ENCODE data around the gene STRAP.
"Not testable (repeated sequence)": the region's sequence is repeated elsewhere in the genome, so short reads cannot be mapped to it uniquely, and the experiment has no call there.

STRAP gene

GRCh38 chr12:15942475-15942874, 60.3 kb downstream of the STRAP start:
- H3K36me3 Mint-ChIP-seq (ENCODE audit: low read depth), result peaks cover 84% of the 10 kb centered on the region
- peaks cover 81% of the 10 kb centered on the region for H3K9me3 Mint-ChIP-seq
- no peak overlapping the region for H3K27ac Mint-ChIP-seq
- no peak for DNase-seq
- no peak for TF ChIP-seq CTCF (IDR thresholded peaks at IDR 0.05)
- H3K27me3 Mint-ChIP-seq (ENCODE audit: low read depth, poor library complexity), result no peaks in the 10 kb centered on the region
- H3K4me1 Mint-ChIP-seq, result no peaks in the 10 kb centered on the region
- no peak overlapping the region for H3K4me3 Mint-ChIP-seq

GRCh38 chr12:15943519-15943918, 61.3 kb downstream of the STRAP start:
- H3K27me3 Mint-ChIP-seq (ENCODE audit: low read depth, poor library complexity); H3K4me3 Mint-ChIP-seq; H3K4me1 Mint-ChIP-seq; DNase-seq; H3K27ac Mint-ChIP-seq: not testable (repeated sequence)
- Mint-ChIP-seq H3K9me3 (peaks cover 86% of the 10 kb centered on the region), H3K36me3 (ENCODE audit: low read depth) (peaks cover 88% of the 10 kb centered on the region)

DNA sequence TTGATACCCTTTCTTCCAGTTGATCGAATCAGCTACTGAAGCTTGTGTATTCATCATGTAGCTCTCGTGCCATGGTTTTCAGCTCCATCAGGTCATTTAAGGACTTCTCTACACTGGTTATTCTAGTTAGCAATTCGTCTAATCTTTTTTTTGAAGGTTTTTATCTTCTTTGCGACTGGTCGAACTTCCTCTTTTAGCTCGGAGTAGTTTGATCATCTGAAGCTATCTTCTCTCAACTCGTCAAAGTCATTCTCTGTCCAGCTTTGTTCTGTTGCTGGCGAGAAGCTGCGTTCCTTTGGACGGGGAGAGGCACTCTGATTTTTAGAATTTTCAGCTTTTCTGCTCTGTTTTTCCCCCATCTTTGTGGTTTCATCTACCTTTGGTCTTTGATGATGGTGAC, 66.3 kb downstream of the STRAP start:
- not testable (repeated sequence) for H3K4me1 Mint-ChIP-seq; H3K4me3 Mint-ChIP-seq; H3K27ac Mint-ChIP-seq; H3K27me3 Mint-ChIP-seq (ENCODE audit: low read depth, poor library complexity); DNase-seq
- H3K36me3 Mint-ChIP-seq (ENCODE audit: low read depth), result peaks cover 65% of the 10 kb centered on the region
- peaks cover 70% of the 10 kb centered on the region for H3K9me3 Mint-ChIP-seq

Data from nephron progenitor cell (in vitro differentiated cells).